GM23338 (cell line): ENCODE data around the gene EIF4E2. TPM values are rescaled to one million over a fixed set of nuclear protein-coding genes. Genes with fewer than 3 reads are reported as not detected.
A peak's percentile ranks its signal among the peaks of the same experiment; 100 is the strongest.

ENCODE experiments used
- ATAC-seq: fragments of 200-7000 bp; cut with Tn5 transposase; 3 replicates; pipeline ENCODE4 v1.9.1; 2020
- DNase-seq: peaks from one replicate; pipeline ENCODE4 v3.0.0-alpha.2; 2015; ENCODE audit warnings: low spot score
- H2AFZ ChIP-seq: fragments of 200-600 bp; sonication (generic); 2 replicates; pipeline ENCODE4 v1.8.0; 2016; ENCODE audit warnings: antibody characterized with exemption, mild to moderate bottlenecking, moderate library complexity
- H3F3A ChIP-seq: fragments of 200-600 bp; sonication (generic); replicated peaks from 2 replicates; pipeline ENCODE4 v1.8.0; 2017; ENCODE audit warnings: antibody characterized with exemption, mixed run types, low read depth
- H3K27ac ChIP-seq: fragments of 200-600 bp; sonication (generic); 2 replicates; pipeline ENCODE4 v1.6.1; 2016; ENCODE audit warnings: low read depth
- H3K27me3 ChIP-seq: fragments of 200-600 bp; sonication (generic); 2 replicates; pipeline ENCODE4 v1.8.0; 2016; ENCODE audit warnings: mild to moderate bottlenecking, mixed run types, moderate library complexity; ENCODE audit not compliant: insufficient read depth
- H3K36me3 ChIP-seq: fragments of 200-600 bp; sonication (generic); 2 replicates; pipeline ENCODE4 v1.8.0; 2016; ENCODE audit warnings: mild to moderate bottlenecking; ENCODE audit not compliant: insufficient read depth
- H3K4me1 ChIP-seq: fragments of 200-600 bp; sonication (generic); 2 replicates; pipeline ENCODE4 v1.8.0; 2016; ENCODE audit warnings: mild to moderate bottlenecking, moderate library complexity; ENCODE audit not compliant: insufficient read depth
- H3K4me2 ChIP-seq: fragments of 200-600 bp; sonication (generic); 2 replicates; pipeline ENCODE4 v1.7.1; 2017; ENCODE audit warnings: mixed run types
- H3K4me3 ChIP-seq: fragments of 200-600 bp; sonication (generic); 2 replicates; pipeline ENCODE4 v1.6.1; 2016; ENCODE audit warnings: mixed run types
- H3K79me2 ChIP-seq: fragments of 200-600 bp; sonication (generic); replicated peaks from 2 replicates; pipeline ENCODE4 v1.8.0; 2017; ENCODE audit warnings: mild to moderate bottlenecking; ENCODE audit not compliant: insufficient read depth
- H3K9me2 ChIP-seq: fragments of 200-600 bp; sonication (generic); 2 replicates; pipeline ENCODE4 v1.8.0; 2017; ENCODE audit not compliant: insufficient read depth
- H4K20me1 ChIP-seq: fragments of 200-600 bp; sonication (generic); replicated peaks from 2 replicates; pipeline ENCODE4 v1.8.0; 2017; ENCODE audit warnings: mild to moderate bottlenecking; ENCODE audit not compliant: insufficient read depth
- H3K27ac Mint-ChIP-seq: 2 replicates; pipeline ENCODE4 v1.8.0; 2020; ENCODE audit warnings: inconsistent platforms, mild to moderate bottlenecking, moderate library complexity, mixed read lengths
- H3K27me3 Mint-ChIP-seq: 3 replicates; pipeline ENCODE4 v1.8.0; 2022; ENCODE audit warnings: low read depth, mild to moderate bottlenecking, moderate library complexity, mixed read lengths, inconsistent platforms; ENCODE audit not compliant: insufficient read depth, poor library complexity
- H3K36me3 Mint-ChIP-seq: 3 replicates; pipeline ENCODE4 v1.8.0; 2021; ENCODE audit warnings: low read depth, mild to moderate bottlenecking, inconsistent platforms, moderate library complexity, mixed read lengths
- H3K4me1 Mint-ChIP-seq: 3 replicates; pipeline ENCODE4 v1.8.0; 2020; ENCODE audit warnings: mild to moderate bottlenecking, inconsistent platforms, mixed read lengths
- H3K4me3 Mint-ChIP-seq: 3 replicates; pipeline ENCODE4 v1.8.0; 2021; ENCODE audit warnings: moderate library complexity, mild to moderate bottlenecking, inconsistent platforms, mixed read lengths
- H3K9me3 Mint-ChIP-seq: 3 replicates; pipeline ENCODE4 v1.8.0; 2020; ENCODE audit warnings: moderate library complexity, mild to moderate bottlenecking, inconsistent platforms, mixed read lengths
- CREB1 ChIP-seq: fragments of 250-450 bp; sonication (Bioruptor Pico); IDR thresholded peaks from 2 replicates; pipeline ENCODE4 v1.5.0; 2020; ENCODE audit warnings: low read depth, mild to moderate bottlenecking, moderate library complexity
- CTCF ChIP-seq, 2 experiments: fragments of 200-600 bp in 1 of 2; sonication (generic) in 1 of 2; conservative IDR thresholded peaks; 2 replicates each; pipeline versions ENCODE4 v1.5.1 to v1.6.1; 2016 to 2017; ENCODE audit warnings: antibody characterized with exemption in 2 of 2, low read depth in 2 of 2, mild to moderate bottlenecking in 2 of 2, moderate library complexity in 1 of 2
- EZH2 ChIP-seq: fragments of 200-600 bp; sonication (generic); IDR thresholded peaks from one replicate; pipeline ENCODE4 v1.8.0; 2017; ENCODE audit warnings: antibody characterized with exemption, mild to moderate bottlenecking, low read depth; ENCODE audit not compliant: unreplicated experiment
- EZH2phosphoT487 ChIP-seq: fragments of 200-600 bp; sonication (generic); IDR thresholded peaks from one replicate; pipeline ENCODE4 v1.8.1; 2018; ENCODE audit warnings: antibody characterized with exemption; ENCODE audit not compliant: unreplicated experiment
- JUNB ChIP-seq: IDR thresholded peaks from one replicate; pipeline ENCODE4 v1.6.1; 2016; ENCODE audit warnings: antibody characterized with exemption; ENCODE audit not compliant: unreplicated experiment
- NANOG ChIP-seq: IDR thresholded peaks from 2 replicates; pipeline ENCODE4 v1.6.1; 2016; ENCODE audit warnings: antibody characterized with exemption, borderline replicate concordance
- POLR2AphosphoS5 ChIP-seq: IDR thresholded peaks from 2 replicates; pipeline ENCODE4 v1.6.1; 2016; ENCODE audit warnings: antibody characterized with exemption, low read depth
- REST ChIP-seq: IDR thresholded peaks from one replicate; pipeline ENCODE4 v1.6.1; 2018; ENCODE audit warnings: antibody characterized with exemption; ENCODE audit not compliant: unreplicated experiment
- STAT1 ChIP-seq: IDR thresholded peaks from one replicate; pipeline ENCODE4 v1.6.1; 2016; ENCODE audit warnings: antibody characterized with exemption; ENCODE audit not compliant: unreplicated experiment
- ZNF114 ChIP-seq: fragments of 250-450 bp; sonication (Bioruptor Pico); IDR thresholded peaks from 2 replicates; pipeline ENCODE4 v1.5.0; 2020; ENCODE audit warnings: mild to moderate bottlenecking, moderate library complexity
- ZNF331 ChIP-seq: fragments of 250-450 bp; sonication (Bioruptor Pico); IDR thresholded peaks from 2 replicates; pipeline ENCODE4 v1.5.0; 2020; ENCODE audit warnings: low read depth, mild to moderate bottlenecking, moderate library complexity
- polyA plus RNA-seq: library from polyadenylated mRNA; unstranded; fragments of >200 nt; fragmentation: Nextera tagmentation; extraction: Ambion mirVana; gene quantifications from 2 replicates; pipeline ENCODE4 v1.2.1, GENCODE V29; 2016
- total RNA-seq: library from RNA; depleted of rRNA; stranded (reverse); fragments of >200 nt; shearing (Covaris generic); gene quantifications from 2 replicates; pipeline ENCODE4 v1.2.3, GENCODE V29; 2014
- TF ChIP-seq, protein P1 (sequence below): IDR thresholded peaks from 2 replicates; pipeline ENCODE4 v1.6.1; 2016; ENCODE audit warnings: antibody characterized with exemption
- TF ChIP-seq, protein P2 (sequence below): fragments of 250-450 bp; sonication (Bioruptor Pico); IDR thresholded peaks from 2 replicates; pipeline ENCODE4 v1.5.0; 2020; ENCODE audit warnings: mild to moderate bottlenecking, moderate library complexity

EIF4E2 gene
- total and polyA plus RNA-seq, 2 experiments from 2014 or later = 68.1 to 152 TPM

DNA sequence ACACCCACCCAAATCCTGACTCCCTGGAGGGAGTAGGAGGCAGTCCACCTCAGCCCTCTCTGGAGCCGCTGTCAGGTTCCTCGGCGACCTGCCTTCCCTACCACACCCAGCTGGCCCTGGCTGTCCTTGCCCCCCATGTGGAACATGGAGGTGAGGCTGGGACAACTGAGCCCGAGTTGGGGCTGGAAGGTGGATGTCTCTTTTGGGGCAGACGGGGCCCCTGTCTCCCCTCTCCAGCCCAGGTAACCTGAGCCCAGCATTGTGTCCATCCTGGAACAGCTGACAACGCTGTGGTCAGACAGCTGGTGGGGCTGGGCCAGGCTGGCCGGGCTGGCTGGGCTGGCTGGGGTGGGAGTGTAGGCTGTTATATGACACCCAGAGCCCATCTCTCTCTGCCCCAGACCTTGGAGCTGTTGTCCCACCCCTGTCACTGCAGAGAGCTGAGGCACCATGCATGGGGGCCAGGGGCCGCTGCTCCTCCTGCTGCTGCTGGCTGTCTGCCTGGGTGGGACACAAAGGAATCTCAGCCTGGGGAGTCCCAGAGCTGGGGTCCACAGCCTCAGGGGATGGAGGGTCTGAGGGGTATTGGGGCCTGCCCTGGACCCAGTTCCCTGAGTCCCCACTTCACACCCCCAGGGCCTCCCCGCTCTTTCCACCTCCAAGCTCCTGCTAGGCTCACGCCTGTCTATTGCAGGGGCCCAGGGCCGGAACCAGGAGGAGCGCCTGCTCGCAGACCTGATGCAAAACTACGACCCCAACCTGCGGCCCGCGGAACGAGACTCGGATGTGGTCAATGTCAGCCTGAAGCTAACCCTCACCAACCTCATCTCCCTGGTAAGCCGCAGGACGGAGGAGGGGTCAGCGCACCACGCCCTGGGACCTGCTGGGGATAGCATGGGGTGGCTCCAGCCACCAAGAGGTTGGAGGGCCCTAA lies 10.9 kb upstream of the EIF4E2 start, which contains the start of gene CHRNG:
Gene CHRNG (plus strand): TSS at position 395 of the 934 bp plus-strand sequence. CDS start 56 bp downstream, at position 451.
- peaks cover 25% of the 10 kb centered on the region for H3K4me1 Mint-ChIP-seq

More for the DNA sequence above, 10.9 kb upstream of the EIF4E2 start, which contains the start of gene CHRNG:
- no peak within 1 kb of the TSS for H3K27ac Mint-ChIP-seq
- TF ChIP-seq STAT1 (no peak), POLR2AphosphoS5 (no peak), CTCF (conservative IDR thresholded peaks at IDR 0.05; ENCODE audit: low read depth in 2 of 2) (no peak), JUNB (no peak), ZNF114 (CRISPR knock-in tag) (no peak), CREB1 (no peak), ZNF331 (CRISPR knock-in tag) (no peak), EZH2 (no peak), REST (no peak), EZH2phosphoT487 (no peak), NANOG (no peak)
- TF ChIP-seq, protein P1, sequence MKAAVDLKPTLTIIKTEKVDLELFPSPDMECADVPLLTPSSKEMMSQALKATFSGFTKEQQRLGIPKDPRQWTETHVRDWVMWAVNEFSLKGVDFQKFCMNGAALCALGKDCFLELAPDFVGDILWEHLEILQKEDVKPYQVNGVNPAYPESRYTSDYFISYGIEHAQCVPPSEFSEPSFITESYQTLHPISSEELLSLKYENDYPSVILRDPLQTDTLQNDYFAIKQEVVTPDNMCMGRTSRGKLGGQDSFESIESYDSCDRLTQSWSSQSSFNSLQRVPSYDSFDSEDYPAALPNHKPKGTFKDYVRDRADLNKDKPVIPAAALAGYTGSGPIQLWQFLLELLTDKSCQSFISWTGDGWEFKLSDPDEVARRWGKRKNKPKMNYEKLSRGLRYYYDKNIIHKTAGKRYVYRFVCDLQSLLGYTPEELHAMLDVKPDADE = no peak
- TF ChIP-seq, protein P2, sequence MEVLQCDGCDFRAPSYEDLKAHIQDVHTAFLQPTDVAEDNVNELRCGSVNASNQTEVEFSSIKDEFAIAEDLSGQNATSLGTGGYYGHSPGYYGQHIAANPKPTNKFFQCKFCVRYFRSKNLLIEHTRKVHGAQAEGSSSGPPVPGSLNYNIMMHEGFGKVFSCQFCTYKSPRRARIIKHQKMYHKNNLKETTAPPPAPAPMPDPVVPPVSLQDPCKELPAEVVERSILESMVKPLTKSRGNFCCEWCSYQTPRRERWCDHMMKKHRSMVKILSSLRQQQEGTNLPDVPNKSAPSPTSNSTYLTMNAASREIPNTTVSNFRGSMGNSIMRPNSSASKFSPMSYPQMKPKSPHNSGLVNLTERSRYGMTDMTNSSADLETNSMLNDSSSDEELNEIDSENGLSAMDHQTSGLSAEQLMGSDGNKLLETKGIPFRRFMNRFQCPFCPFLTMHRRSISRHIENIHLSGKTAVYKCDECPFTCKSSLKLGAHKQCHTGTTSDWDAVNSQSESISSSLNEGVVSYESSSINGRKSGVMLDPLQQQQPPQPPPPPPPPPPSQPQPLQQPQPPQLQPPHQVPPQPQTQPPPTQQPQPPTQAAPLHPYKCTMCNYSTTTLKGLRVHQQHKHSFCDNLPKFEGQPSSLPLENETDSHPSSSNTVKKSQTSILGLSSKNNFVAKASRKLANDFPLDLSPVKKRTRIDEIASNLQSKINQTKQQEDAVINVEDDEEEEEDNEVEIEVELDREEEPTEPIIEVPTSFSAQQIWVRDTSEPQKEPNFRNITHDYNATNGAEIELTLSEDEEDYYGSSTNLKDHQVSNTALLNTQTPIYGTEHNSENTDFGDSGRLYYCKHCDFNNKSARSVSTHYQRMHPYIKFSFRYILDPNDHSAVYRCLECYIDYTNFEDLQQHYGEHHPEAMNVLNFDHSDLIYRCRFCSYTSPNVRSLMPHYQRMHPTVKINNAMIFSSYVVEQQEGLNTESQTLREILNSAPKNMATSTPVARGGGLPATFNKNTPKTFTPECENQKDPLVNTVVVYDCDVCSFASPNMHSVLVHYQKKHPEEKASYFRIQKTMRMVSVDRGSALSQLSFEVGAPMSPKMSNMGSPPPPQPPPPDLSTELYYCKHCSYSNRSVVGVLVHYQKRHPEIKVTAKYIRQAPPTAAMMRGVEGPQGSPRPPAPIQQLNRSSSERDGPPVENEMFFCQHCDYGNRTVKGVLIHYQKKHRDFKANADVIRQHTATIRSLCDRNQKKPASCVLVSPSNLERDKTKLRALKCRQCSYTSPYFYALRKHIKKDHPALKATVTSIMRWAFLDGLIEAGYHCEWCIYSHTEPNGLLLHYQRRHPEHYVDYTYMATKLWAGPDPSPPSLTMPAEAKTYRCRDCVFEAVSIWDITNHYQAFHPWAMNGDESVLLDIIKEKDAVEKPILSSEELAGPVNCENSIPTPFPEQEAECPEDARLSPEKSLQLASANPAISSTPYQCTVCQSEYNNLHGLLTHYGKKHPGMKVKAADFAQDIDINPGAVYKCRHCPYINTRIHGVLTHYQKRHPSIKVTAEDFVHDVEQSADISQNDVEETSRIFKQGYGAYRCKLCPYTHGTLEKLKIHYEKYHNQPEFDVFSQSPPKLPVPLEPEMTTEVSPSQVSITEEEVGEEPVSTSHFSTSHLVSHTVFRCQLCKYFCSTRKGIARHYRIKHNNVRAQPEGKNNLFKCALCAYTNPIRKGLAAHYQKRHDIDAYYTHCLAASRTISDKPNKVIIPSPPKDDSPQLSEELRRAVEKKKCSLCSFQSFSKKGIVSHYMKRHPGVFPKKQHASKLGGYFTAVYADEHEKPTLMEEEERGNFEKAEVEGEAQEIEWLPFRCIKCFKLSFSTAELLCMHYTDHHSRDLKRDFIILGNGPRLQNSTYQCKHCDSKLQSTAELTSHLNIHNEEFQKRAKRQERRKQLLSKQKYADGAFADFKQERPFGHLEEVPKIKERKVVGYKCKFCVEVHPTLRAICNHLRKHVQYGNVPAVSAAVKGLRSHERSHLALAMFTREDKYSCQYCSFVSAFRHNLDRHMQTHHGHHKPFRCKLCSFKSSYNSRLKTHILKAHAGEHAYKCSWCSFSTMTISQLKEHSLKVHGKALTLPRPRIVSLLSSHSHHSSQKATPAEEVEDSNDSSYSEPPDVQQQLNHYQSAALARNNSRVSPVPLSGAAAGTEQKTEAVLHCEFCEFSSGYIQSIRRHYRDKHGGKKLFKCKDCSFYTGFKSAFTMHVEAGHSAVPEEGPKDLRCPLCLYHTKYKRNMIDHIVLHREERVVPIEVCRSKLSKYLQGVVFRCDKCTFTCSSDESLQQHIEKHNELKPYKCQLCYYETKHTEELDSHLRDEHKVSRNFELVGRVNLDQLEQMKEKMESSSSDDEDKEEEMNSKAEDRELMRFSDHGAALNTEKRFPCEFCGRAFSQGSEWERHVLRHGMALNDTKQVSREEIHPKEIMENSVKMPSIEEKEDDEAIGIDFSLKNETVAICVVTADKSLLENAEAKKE = no peak
- ATAC-seq (peak; percentile 60), DNase-seq (no peak)
- Histone ChIP-seq H3K36me3 (no peaks in the 10 kb centered on the region), H3K79me2 (no peaks in the 10 kb centered on the region), H3K4me1 (peaks cover 4% of the 10 kb centered on the region; the same call in 1 of the 2 replicates), H3K4me2 (peak within 1 kb of the TSS; percentile 51; the same call in 1 of the 2 replicates), H3K27me3 (no peaks in the 10 kb centered on the region), H3F3A (no peaks in the 10 kb centered on the region), H4K20me1 (no peaks in the 10 kb centered on the region), H2AFZ (no peak within 1 kb of the TSS), H3K4me3 (no peak within 1 kb of the TSS), H3K9me2 (no peaks in the 10 kb centered on the region), H3K27ac (no peak within 1 kb of the TSS)
- H3K9me3 Mint-ChIP-seq = peaks cover 8% of the 10 kb centered on the region; the same call in 2 of the 3 replicates
- H3K4me3 Mint-ChIP-seq = no peak within 1 kb of the TSS
- H3K27me3 Mint-ChIP-seq = peaks cover 11% of the 10 kb centered on the region
- peaks cover 4% of the 10 kb centered on the region; the same call in 2 of the 3 replicates for H3K36me3 Mint-ChIP-seq
